Activated CD4-positive, alpha-beta memory T cell treated with anti-CD3 and anti-CD28 coated beads for 36 hours (primary cell): Measurements from ENCODE around the gene FLT1. TPM values are rescaled to one million over a fixed set of nuclear protein-coding genes. Genes with fewer than 3 reads are reported as not detected.

Experiments used
- CTCF ChIA-PET: fragments of 350-600 bp; sonication (Branson Sonifier 250); formaldehyde crosslinking; loops from one replicate; lab custom pipeline; 2021; ENCODE audit warnings: antibody characterized with exemption, inconsistent platforms; lab: Charles Lee
- POLR2A ChIA-PET: fragments of 350-600 bp; sonication (Branson Sonifier 250); formaldehyde crosslinking; loops from one replicate; lab custom pipeline; 2021; ENCODE audit warnings: antibody characterized with exemption; lab: Charles Lee
- DNase-seq: peaks from one replicate; pipeline ENCODE4 v3.0.0-alpha.2; 2020
- H3K27ac Mint-ChIP-seq: one replicate; pipeline ENCODE4 v1.8.0; 2021; ENCODE audit warnings: mixed read lengths
- H3K27me3 Mint-ChIP-seq: one replicate; pipeline ENCODE4 v1.8.0; 2021; ENCODE audit warnings: mixed read lengths
- H3K36me3 Mint-ChIP-seq: one replicate; pipeline ENCODE4 v1.8.0; 2021; ENCODE audit warnings: mixed read lengths
- H3K4me1 Mint-ChIP-seq: one replicate; pipeline ENCODE4 v1.8.0; 2021; ENCODE audit warnings: low read depth, mixed read lengths
- H3K4me3 Mint-ChIP-seq: one replicate; pipeline ENCODE4 v1.8.0; 2021; ENCODE audit warnings: mild to moderate bottlenecking, mixed read lengths
- H3K9me3 Mint-ChIP-seq: one replicate; pipeline ENCODE4 v1.8.0; 2021; ENCODE audit warnings: mixed read lengths
- intact Hi-C: fragments of 100-400 bp; cut with micrococcal nuclease; formaldehyde crosslinking; loops from one replicate; pipeline ENCODE4 v1.15.1; 2023
- total RNA-seq, 2 experiments: library from RNA; stranded (reverse); gene quantifications; one replicate each; pipeline ENCODE4 v1.2.3, GENCODE V29; 2021

The FLT1 gene
- total RNA-seq, result 10 to 100 TPM; 17.2 to 19.5 TPM

DNA sequence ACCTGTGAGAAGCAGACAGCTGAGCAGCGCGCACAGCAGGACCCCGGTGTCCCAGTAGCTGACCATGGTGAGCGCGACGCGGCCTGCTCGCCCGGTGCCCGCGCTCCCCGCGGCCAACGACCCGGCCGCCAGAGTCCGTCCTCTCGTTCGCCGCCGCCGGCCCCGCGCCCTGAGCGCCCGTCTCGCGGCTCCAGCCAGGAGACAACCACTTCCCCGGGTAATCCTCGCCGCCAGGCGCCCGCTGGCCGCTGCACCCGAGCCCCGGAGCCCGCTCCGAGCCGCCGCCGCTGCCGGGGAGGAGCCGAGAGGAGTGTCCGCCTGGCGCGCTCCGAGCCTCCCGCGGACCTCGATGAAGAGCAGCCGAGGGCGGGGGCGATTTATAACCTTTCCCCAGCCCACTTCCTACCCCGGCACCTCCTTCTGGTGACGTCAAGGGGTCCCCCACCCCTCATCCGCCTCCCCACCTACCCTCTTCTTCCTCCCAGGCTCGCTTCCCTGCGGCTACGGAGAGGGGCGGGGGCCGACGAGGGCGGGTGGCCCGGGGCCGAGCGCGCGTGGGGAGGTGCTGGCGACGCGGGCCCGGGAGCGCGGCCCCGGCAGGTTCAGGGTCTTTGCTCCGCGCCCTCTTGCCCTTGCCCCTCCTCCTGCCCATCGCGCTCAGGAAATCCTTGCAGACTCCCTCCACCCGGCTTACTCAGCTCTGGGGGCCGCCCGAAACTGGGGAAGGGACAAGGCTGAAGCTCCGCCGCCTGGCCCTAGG lies at the start of gene FLT1:
Gene FLT1, minus strand, starts transcription at position 351 of the 760 bp plus-strand sequence. Its CDS starts 285 bp downstream, at position 66.
- Mint-ChIP-seq H3K4me3 (peak within 1 kb of the TSS; percentile 70), H3K27me3 (peaks cover 47% of the 10 kb centered on the region), H3K4me1 (peaks cover 10% of the 10 kb centered on the region), H3K9me3 (no peaks in the 10 kb centered on the region), H3K36me3 (peaks cover 3% of the 10 kb centered on the region), H3K27ac (no peak within 1 kb of the TSS)
- intact Hi-C loops, result loop anchor here (5.0 kb wide), 1 partner anchor 47 kb away; no protein-coding TSS in a partner anchor
- ChIA-PET CTCF (no interaction called here), POLR2A (no interaction called here)
- DNase-seq, result peak; percentile 39

- Mint-ChIP-seq H3K36me3 (peaks cover 4% of the 10 kb centered on the region), H3K27ac (no peak overlapping the region), H3K9me3 (peaks cover 10% of the 10 kb centered on the region), H3K27me3 (peaks cover 26% of the 10 kb centered on the region), H3K4me1 (peaks cover 25% of the 10 kb centered on the region), H3K4me3 (no peak overlapping the region)
- CTCF ChIA-PET, result no interaction called here
- intact Hi-C loops, result loop anchor here (5.0 kb wide), 2 partner anchors 52 to 93 kb away; no protein-coding TSS in a partner anchor
- POLR2A ChIA-PET, result no interaction called here
- DNase-seq, result no peak
These were observed 49.1 kb upstream of the FLT1 start for GRCh38 chr13:28544026-28544425.

GRCh38 chr13:28542804-28543203 lies 47.9 kb upstream of the FLT1 start:
- H3K27ac Mint-ChIP-seq, result no peak overlapping the region
- intact Hi-C loops, result loop anchor here (5.0 kb wide), 2 partner anchors 51 to 94 kb away; no protein-coding TSS in a partner anchor
- no peak overlapping the region for H3K4me3 Mint-ChIP-seq

GRCh38 chr13:28541966-28542365 lies 47.0 kb upstream of the FLT1 start:
- Mint-ChIP-seq H3K36me3 (peaks cover 4% of the 10 kb centered on the region), H3K4me1 (peaks cover 29% of the 10 kb centered on the region), H3K9me3 (peaks cover 10% of the 10 kb centered on the region), H3K4me3 (no peak overlapping the region), H3K27me3 (peaks cover 29% of the 10 kb centered on the region), H3K27ac (no peak overlapping the region)
- POLR2A ChIA-PET, result interaction anchor here (1.8 kb wide), 1 partner anchor 9 kb away, joined by 7 read pairs; no protein-coding TSS in a partner anchor
- no peak for DNase-seq
- CTCF ChIA-PET, result no interaction called here
- intact Hi-C loops, result loop anchor here (1.0 to 5.0 kb wide), 3 partner anchors 9 to 95 kb away; no protein-coding TSS in a partner anchor

More at GRCh38 chr13:28542804-28543203, 47.9 kb upstream of the FLT1 start:
- CTCF ChIA-PET, result interaction anchor here (0.7 kb wide), 1 partner anchor 9 kb away, joined by 3 read pairs; no protein-coding TSS in a partner anchor
- peak; percentile 33 for DNase-seq
- H3K27me3 Mint-ChIP-seq, result peaks cover 27% of the 10 kb centered on the region
- peaks cover 10% of the 10 kb centered on the region for H3K9me3 Mint-ChIP-seq
- H3K36me3 Mint-ChIP-seq, result peaks cover 4% of the 10 kb centered on the region
- POLR2A ChIA-PET, result interaction anchor here (1.0 to 1.8 kb wide), 2 partner anchors 8 to 50 kb away, joined by 4 to 7 read pairs; no protein-coding TSS in a partner anchor
- peaks cover 29% of the 10 kb centered on the region for H3K4me1 Mint-ChIP-seq

- Mint-ChIP-seq H3K36me3 (peaks cover 4% of the 10 kb centered on the region), H3K4me1 (peaks cover 29% of the 10 kb centered on the region), H3K9me3 (peaks cover 10% of the 10 kb centered on the region), H3K27me3 (peaks cover 33% of the 10 kb centered on the region), H3K27ac (peak overlapping the region; percentile 86), H3K4me3 (peak overlapping the region; percentile 33)
- POLR2A ChIA-PET, result interaction anchor here (1.0 to 2.2 kb wide), 4 partner anchors 8 to 167 kb away, joined by 4 to 11 read pairs (median 5); partner anchors contain the start of gene POMP
- intact Hi-C loops, result loop anchor here (1.0 to 5.0 kb wide), 6 partner anchors 11 to 97 kb away; no protein-coding TSS in a partner anchor
- DNase-seq, result peak; percentile 61
- CTCF ChIA-PET, result no interaction called here
These were observed 45.7 kb upstream of the FLT1 start for GRCh38 chr13:28540612-28541011.

GRCh38 chr13:28539625-28540286 lies 44.8 kb upstream of the FLT1 start:
- H3K4me1 Mint-ChIP-seq, result peaks cover 29% of the 10 kb centered on the region
- H3K27me3 Mint-ChIP-seq, result peaks cover 34% of the 10 kb centered on the region
- intact Hi-C loops, result loop anchor here (1.0 to 5.0 kb wide), 5 partner anchors 15 to 98 kb away; no protein-coding TSS in a partner anchor
- H3K9me3 Mint-ChIP-seq, result peaks cover 10% of the 10 kb centered on the region
- ChIA-PET POLR2A (interaction anchor here (0.6 to 2.2 kb wide), 6 partner anchors 9 to 398 kb away, joined by 3 to 11 read pairs (median 4); partner anchors contain the start of gene POMP), CTCF (interaction anchor here (1.1 kb wide), 1 partner anchor 96 kb away, joined by 4 read pairs; no protein-coding TSS in a partner anchor)
- peak overlapping the region; percentile 86 for H3K27ac Mint-ChIP-seq
- peaks cover 4% of the 10 kb centered on the region for H3K36me3 Mint-ChIP-seq
- peak overlapping the region; percentile 30 for H3K4me3 Mint-ChIP-seq
- no peak for DNase-seq

GRCh38 chr13:28538932-28539331 lies 44.0 kb upstream of the FLT1 start:
- peaks cover 29% of the 10 kb centered on the region for H3K4me1 Mint-ChIP-seq
- no peak overlapping the region for H3K4me3 Mint-ChIP-seq
- peak overlapping the region; percentile 40 for H3K27ac Mint-ChIP-seq
- peaks cover 6% of the 10 kb centered on the region for H3K9me3 Mint-ChIP-seq
- DNase-seq, result no peak
- H3K27me3 Mint-ChIP-seq, result peaks cover 34% of the 10 kb centered on the region
- ChIA-PET POLR2A (no interaction called here), CTCF (no interaction called here)
- peaks cover 4% of the 10 kb centered on the region for H3K36me3 Mint-ChIP-seq
- intact Hi-C loops, result no loop called here

DNA sequence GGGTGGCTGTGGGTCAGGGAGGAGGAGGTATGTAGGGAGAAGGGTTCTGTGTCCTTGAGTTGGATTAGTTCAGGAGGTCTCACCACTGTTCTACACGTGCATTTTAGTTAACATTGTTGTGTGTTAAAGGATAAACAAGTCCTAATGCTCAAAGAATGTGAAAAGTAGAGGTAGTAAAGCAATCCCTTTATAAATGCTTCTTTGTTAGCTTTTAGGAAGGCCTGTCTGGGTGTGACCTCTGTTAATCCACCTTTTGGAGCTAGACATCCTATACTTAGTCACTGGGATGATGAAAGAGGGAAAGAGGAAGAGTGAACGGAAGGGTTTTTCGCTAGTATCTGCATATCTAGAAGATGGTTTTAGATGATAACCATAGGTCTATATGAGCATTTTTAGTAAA lies 42.2 kb upstream of the FLT1 start:
- Mint-ChIP-seq H3K36me3 (no peaks in the 10 kb centered on the region), H3K27ac (no peak overlapping the region), H3K4me3 (no peak overlapping the region), H3K9me3 (no peaks in the 10 kb centered on the region), H3K27me3 (peaks cover 37% of the 10 kb centered on the region), H3K4me1 (peaks cover 27% of the 10 kb centered on the region)
- POLR2A ChIA-PET, result no interaction called here
- no peak for DNase-seq
- intact Hi-C loops, result no loop called here
- CTCF ChIA-PET, result no interaction called here

DNA sequence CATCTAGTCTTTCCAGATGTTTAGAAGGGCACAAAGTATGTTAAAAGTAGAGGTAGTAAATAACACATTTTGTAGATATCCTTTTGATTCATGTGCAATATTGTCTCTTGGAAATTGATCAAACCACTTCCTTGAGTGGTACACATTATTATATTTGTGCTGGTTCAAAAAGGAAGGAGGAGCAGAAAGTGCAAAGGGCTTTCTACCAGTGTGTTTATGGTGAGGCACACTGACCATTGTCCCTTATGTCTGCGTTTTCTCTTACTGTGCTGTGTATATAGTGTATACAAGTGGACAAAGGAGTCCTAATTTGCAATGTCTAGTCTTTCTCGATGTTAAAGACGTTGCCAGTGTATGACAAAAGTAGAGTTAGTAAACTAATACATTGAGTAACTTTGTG lies 41.4 kb upstream of the FLT1 start:
- peaks cover 24% of the 10 kb centered on the region for H3K4me1 Mint-ChIP-seq
- ChIA-PET POLR2A (no interaction called here), CTCF (interaction anchor here (1.2 kb wide), 1 partner anchor 75 kb away, joined by 3 read pairs; no protein-coding TSS in a partner anchor)
- no peak overlapping the region for H3K27ac Mint-ChIP-seq
- H3K36me3 Mint-ChIP-seq, result no peaks in the 10 kb centered on the region
- DNase-seq, result no peak
- peaks cover 35% of the 10 kb centered on the region for H3K27me3 Mint-ChIP-seq
- intact Hi-C loops, result no loop called here
- H3K9me3 Mint-ChIP-seq, result no peaks in the 10 kb centered on the region
- no peak overlapping the region for H3K4me3 Mint-ChIP-seq

DNA sequence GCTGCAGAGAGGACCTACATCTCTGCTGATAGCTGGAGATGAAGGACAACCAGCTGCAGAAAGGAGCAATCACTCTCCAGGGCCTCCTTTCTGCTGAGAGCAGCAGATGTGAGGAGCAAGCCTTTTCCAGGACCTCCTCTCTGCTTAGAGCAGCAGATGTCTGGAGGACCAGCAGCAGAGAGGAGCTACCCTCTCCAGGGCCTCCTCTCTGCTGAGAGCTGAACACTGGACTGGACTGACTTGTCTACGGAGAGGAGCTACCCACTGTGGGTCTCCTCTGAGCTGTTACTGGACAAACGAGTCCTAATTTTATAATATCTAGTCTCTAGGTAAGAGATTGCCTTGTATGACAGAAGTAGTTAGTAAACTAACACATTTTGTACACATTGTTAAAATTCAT lies 40.8 kb upstream of the FLT1 start:
- Mint-ChIP-seq H3K27ac (no peak overlapping the region), H3K4me1 (peaks cover 19% of the 10 kb centered on the region), H3K36me3 (no peaks in the 10 kb centered on the region), H3K9me3 (no peaks in the 10 kb centered on the region), H3K27me3 (peaks cover 35% of the 10 kb centered on the region), H3K4me3 (no peak overlapping the region)
- CTCF ChIA-PET, result interaction anchor here (1.2 kb wide), 1 partner anchor 75 kb away, joined by 3 read pairs; no protein-coding TSS in a partner anchor
- intact Hi-C loops, result no loop called here
- POLR2A ChIA-PET, result no interaction called here
- no peak for DNase-seq

DNA sequence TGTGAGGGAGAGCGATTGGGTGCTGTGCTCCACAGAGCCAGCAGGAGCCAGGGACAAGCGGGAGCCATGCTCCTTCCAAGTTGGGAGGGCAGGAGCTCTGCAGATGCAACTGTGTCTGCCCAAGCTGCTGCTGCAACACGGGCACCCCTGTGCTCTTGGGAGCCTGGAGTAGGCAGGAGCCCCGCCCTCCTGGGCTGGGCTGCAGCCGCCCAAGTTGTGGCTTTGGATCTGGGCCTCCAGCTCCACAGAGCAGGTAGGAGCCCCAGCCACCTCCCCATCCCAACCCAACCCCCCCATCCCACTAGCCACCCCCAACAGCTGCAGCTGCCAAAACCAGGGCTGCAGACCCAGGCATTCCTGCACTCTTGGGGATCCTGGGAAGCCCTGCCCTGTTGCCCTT lies 39.9 kb upstream of the FLT1 start:
- CTCF ChIA-PET, result no interaction called here
- Mint-ChIP-seq H3K27ac (no peak overlapping the region), H3K36me3 (no peaks in the 10 kb centered on the region), H3K4me3 (no peak overlapping the region), H3K9me3 (no peaks in the 10 kb centered on the region), H3K4me1 (peaks cover 10% of the 10 kb centered on the region), H3K27me3 (peaks cover 35% of the 10 kb centered on the region)
- POLR2A ChIA-PET, result interaction anchor here (0.5 to 1.3 kb wide), 2 partner anchors 36 to 124 kb away, joined by 3 to 4 read pairs; partner anchors contain the start of gene POMP
- no peak for DNase-seq
- intact Hi-C loops, result no loop called here
